Neural progenitor cell (in vitro differentiated cells): Measurements from ENCODE around the gene GRB7. TPM values are rescaled to one million over a fixed set of nuclear protein-coding genes. Genes with fewer than 3 reads are reported as not detected.

Experiments used
- DNase-seq: peaks from one replicate; pipeline ENCODE4 v3.0.0-alpha.2; 2016; ENCODE audit warnings: low spot score
- H2AFZ ChIP-seq: fragments of 200-600 bp; sonication (generic); replicated peaks from 2 replicates; pipeline ENCODE4 v1.6.1; 2016; ENCODE audit warnings: antibody characterized with exemption
- H3F3A ChIP-seq: fragments of 200-600 bp; sonication (generic); 2 replicates; pipeline ENCODE4 v1.6.1; 2016; ENCODE audit warnings: antibody characterized with exemption, low read depth
- H3K27ac ChIP-seq: fragments of 200-600 bp; sonication (generic); 2 replicates; pipeline ENCODE4 v1.5.1; 2016; ENCODE audit warnings: mild to moderate bottlenecking
- H3K27me3 ChIP-seq: fragments of 200-600 bp; sonication (generic); 2 replicates; pipeline ENCODE4 v1.6.1; 2016; ENCODE audit warnings: mild to moderate bottlenecking, moderate library complexity
- H3K36me3 ChIP-seq: fragments of 200-600 bp; sonication (generic); 2 replicates; pipeline ENCODE4 v1.5.1; 2016
- H3K4me1 ChIP-seq: fragments of 200-600 bp; sonication (generic); 2 replicates; pipeline ENCODE4 v1.6.1; 2016; ENCODE audit warnings: mixed run types
- H3K4me2 ChIP-seq: fragments of 200-600 bp; sonication (generic); 2 replicates; pipeline ENCODE4 v1.6.1; 2016
- H3K4me3 ChIP-seq: fragments of 200-600 bp; sonication (generic); 2 replicates; pipeline ENCODE4 v1.5.1; 2016
- H3K79me2 ChIP-seq: fragments of 200-600 bp; sonication (generic); 2 replicates; pipeline ENCODE4 v1.6.1; 2016; ENCODE audit warnings: low read depth
- H3K9ac ChIP-seq: fragments of 200-600 bp; sonication (generic); 2 replicates; pipeline ENCODE4 v1.6.1; 2016
- H3K9me3 ChIP-seq: fragments of 200-600 bp; sonication (generic); 2 replicates; pipeline ENCODE4 v1.5.1; 2016; ENCODE audit warnings: low read depth
- H4K20me1 ChIP-seq: fragments of 200-600 bp; sonication (generic); 2 replicates; pipeline ENCODE4 v1.6.1; 2016; ENCODE audit warnings: low read depth
- H3K27ac Mint-ChIP-seq: 3 replicates; pipeline ENCODE4 v1.8.0; 2021; ENCODE audit warnings: mixed read lengths
- H3K27me3 Mint-ChIP-seq: 2 replicates; pipeline ENCODE4 v1.8.0; 2022; ENCODE audit warnings: low read depth, mild to moderate bottlenecking, inconsistent platforms, moderate library complexity, mixed read lengths; ENCODE audit not compliant: insufficient read depth
- H3K36me3 Mint-ChIP-seq: 3 replicates; pipeline ENCODE4 v1.8.0; 2021; ENCODE audit warnings: mixed read lengths
- H3K4me1 Mint-ChIP-seq: 3 replicates; pipeline ENCODE4 v1.8.0; 2021; ENCODE audit warnings: mixed read lengths
- H3K4me3 Mint-ChIP-seq: 3 replicates; pipeline ENCODE4 v1.8.0; 2021; ENCODE audit warnings: mild to moderate bottlenecking, moderate library complexity, mixed read lengths
- H3K9me3 Mint-ChIP-seq: 3 replicates; pipeline ENCODE4 v1.8.0; 2020; ENCODE audit warnings: mixed read lengths
- CTCF ChIP-seq: fragments of 200-600 bp; sonication (generic); IDR thresholded peaks from 2 replicates; pipeline ENCODE4 v1.5.1; 2017; ENCODE audit warnings: antibody characterized with exemption, mild to moderate bottlenecking
- EZH2 ChIP-seq: fragments of 200-600 bp; sonication (generic); IDR thresholded peaks from 2 replicates; pipeline ENCODE4 v1.6.1; 2017; ENCODE audit warnings: antibody characterized with exemption, mild to moderate bottlenecking, moderate library complexity
- EZH2phosphoT487 ChIP-seq: fragments of 200-600 bp; sonication (generic); IDR thresholded peaks from 2 replicates; pipeline ENCODE4 v1.6.1; 2017; ENCODE audit warnings: antibody characterized with exemption
- total RNA-seq: library from RNA; depleted of rRNA; stranded (reverse); fragments of >200 nt; gene quantifications from 2 replicates; pipeline ENCODE4 v1.2.3, GENCODE V29; 2015; ENCODE audit warnings: low replicate concordance

GRB7 gene
- total RNA-seq, 1 donor from 2014 or later: 6.0 TPM

- H3K36me3 Mint-ChIP-seq: no peaks in the 10 kb centered on the region
Observed at GRCh38 chr17:39775031-39775430, 37.3 kb downstream of the GRB7 start.

GRCh38 chr17:39776252-39776651 is 38.5 kb downstream of the GRB7 start:
- Histone ChIP-seq H3K4me2 (no peak overlapping the region), H3K27ac (no peak overlapping the region), H3K4me3 (no peak overlapping the region), H3K27me3 (no peaks in the 10 kb centered on the region), H4K20me1 (no peaks in the 10 kb centered on the region), H3K36me3 (no peaks in the 10 kb centered on the region), H3K79me2 (no peaks in the 10 kb centered on the region), H2AFZ (no peak overlapping the region), H3K9me3 (no peaks in the 10 kb centered on the region), H3K4me1 (peaks cover 3% of the 10 kb centered on the region), H3F3A (no peaks in the 10 kb centered on the region), H3K9ac (no peak overlapping the region)
- no peak for TF ChIP-seq EZH2
- no peak for TF ChIP-seq EZH2phosphoT487
- TF ChIP-seq CTCF: no peak
- no peaks in the 10 kb centered on the region for H3K9me3 Mint-ChIP-seq
- H3K4me3 Mint-ChIP-seq: no peak overlapping the region
- DNase-seq: no peak
- H3K27ac Mint-ChIP-seq: no peak overlapping the region
- peaks cover 3% of the 10 kb centered on the region for H3K4me1 Mint-ChIP-seq
- peaks cover 2% of the 10 kb centered on the region for H3K27me3 Mint-ChIP-seq
- H3K36me3 Mint-ChIP-seq: no peaks in the 10 kb centered on the region

More at GRCh38 chr17:39775031-39775430, 37.3 kb downstream of the GRB7 start:
- no peak overlapping the region for H3K9ac ChIP-seq
- no peak overlapping the region for H3K27ac ChIP-seq
- no peaks in the 10 kb centered on the region for H3K79me2 ChIP-seq
- Mint-ChIP-seq H3K4me3 (no peak overlapping the region), H3K4me1 (peaks cover 3% of the 10 kb centered on the region), H3K27me3 (peaks cover 2% of the 10 kb centered on the region), H3K9me3 (no peaks in the 10 kb centered on the region), H3K27ac (no peak overlapping the region)
- no peaks in the 10 kb centered on the region for H3K36me3 ChIP-seq
- H3K4me2 ChIP-seq: no peak overlapping the region
- H4K20me1 ChIP-seq: no peaks in the 10 kb centered on the region
- no peak overlapping the region for H3K4me3 ChIP-seq
- H3K4me1 ChIP-seq: no peaks in the 10 kb centered on the region
- TF ChIP-seq EZH2 (no peak), CTCF (no peak), EZH2phosphoT487 (no peak)
- no peaks in the 10 kb centered on the region for H3K27me3 ChIP-seq
- H3K9me3 ChIP-seq: no peaks in the 10 kb centered on the region
- H3F3A ChIP-seq: no peaks in the 10 kb centered on the region
- no peak for DNase-seq
- H2AFZ ChIP-seq: no peak overlapping the region

- no peaks in the 10 kb centered on the region for H3K36me3 Mint-ChIP-seq
- no peaks in the 10 kb centered on the region for H3K27me3 ChIP-seq
- DNase-seq: no peak
- no peak overlapping the region for H3K27ac ChIP-seq
- no peaks in the 10 kb centered on the region for H3K79me2 ChIP-seq
- no peaks in the 10 kb centered on the region for H3K9me3 Mint-ChIP-seq
- no peak for TF ChIP-seq CTCF
- no peak for TF ChIP-seq EZH2phosphoT487
- TF ChIP-seq EZH2: no peak
- H3K4me3 ChIP-seq: no peak overlapping the region
- H3K9ac ChIP-seq: no peak overlapping the region
- no peak overlapping the region for H3K4me2 ChIP-seq
- peaks cover 5% of the 10 kb centered on the region for H3K4me1 ChIP-seq
- no peaks in the 10 kb centered on the region for H3K4me1 Mint-ChIP-seq
- H2AFZ ChIP-seq: peak overlapping the region; percentile 32
- H3K4me3 Mint-ChIP-seq: no peak overlapping the region
- no peaks in the 10 kb centered on the region for H3F3A ChIP-seq
- no peaks in the 10 kb centered on the region for H4K20me1 ChIP-seq
- no peak overlapping the region for H3K27ac Mint-ChIP-seq
- H3K9me3 ChIP-seq: no peaks in the 10 kb centered on the region
- peaks cover 2% of the 10 kb centered on the region for H3K27me3 Mint-ChIP-seq
- no peaks in the 10 kb centered on the region for H3K36me3 ChIP-seq
Observed at GRCh38 chr17:39777534-39778365, 40.0 kb downstream of the GRB7 start.
